ENCODE data around the gene HACD3. TPM values are rescaled to one million over a fixed set of nuclear protein-coding genes. Genes with fewer than 3 reads are reported as not detected.
A peak's percentile ranks its signal among the peaks of the same experiment; 100 is the strongest.

Gene HACD3
- polyA plus RNA-seq, 2 of the 4 experiments (the other 2 are of a cell fraction), result 151 to 212 TPM

GRCh38 chr15:65610871-65611718 is 80.8 kb downstream of the HACD3 start, which contains the start of gene INTS14:
Gene INTS14, minus strand, starts transcription at chr15:65611131. Its CDS starts 3,751 bp downstream, at chr15:65607380.
- peak within 1 kb of the TSS; percentile 83 for H3K4me3 ChIP-seq
- ChIA-PET CTCF (interaction anchor here (0.6 to 5.6 kb wide), 41 partner anchors 8 to 1614 kb away, joined by 3 to 43 read pairs (median 4); partner anchors contain the start of genes DENND4A, RAB11A and SLC24A1), POLR2A (interaction anchor here (0.5 to 3.3 kb wide), 34 partner anchors 9 to 470 kb away, joined by 3 to 62 read pairs (median 5); partner anchors contain the start of genes DENND4A, HACD3, RAB11A and RNU5B-1)
- H3K27ac ChIP-seq, result peak within 1 kb of the TSS; percentile 93 to 94
- peaks cover 18% of the 10 kb centered on the region for H3K4me1 ChIP-seq
- H3K4me2 ChIP-seq, result peak within 1 kb of the TSS; percentile 94
- H3K9me3 ChIP-seq, result no peaks in the 10 kb centered on the region
- WGBS (ENCODE audit: missing lambda C conversion rate), result 2% methylated on average over 51 of the region's 64 CpGs
- DNase-seq (ENCODE audit: low read depth in 1 of 2, low spot score in 1 of 2) (peak; percentile 97 to 99), FAIRE-seq (no peak), ATAC-seq (peak; percentile 97 to 99)
- TF ChIP-seq RNF2 (IDR thresholded peaks at IDR 0.05; ENCODE audit: borderline replicate concordance, low read depth), result no peak
- peak; percentile 86 for TF ChIP-seq POLR2A (IDR thresholded peaks at IDR 0.05; ENCODE audit: low read length)
- peak; percentile 85; the same call in 2 of the 3 replicates for TF ChIP-seq BCL3 (IDR thresholded peaks at IDR 0.05)
- TF ChIP-seq NPAS2 (CRISPR knock-in tag; IDR thresholded peaks at IDR 0.05; ENCODE audit: borderline replicate concordance), result no peak
- no peak; the same call in 1 of the 2 replicates for TF ChIP-seq HOXB5 (CRISPR knock-in tag; IDR thresholded peaks at IDR 0.05)
- TF ChIP-seq HES2 (IDR thresholded peaks at IDR 0.05), result no peak
- TF ChIP-seq RFX5 (IDR thresholded peaks at IDR 0.05), result 0 out of 2 replicates have a peak, but pooled peaks have one; percentile 22
- peak; percentile 93 for TF ChIP-seq MYC (IDR thresholded peaks at IDR 0.05; ENCODE audit: borderline replicate concordance, low read length)
- TF ChIP-seq TFCP2L1 (CRISPR knock-in tag; IDR thresholded peaks at IDR 0.05), result 0 out of 2 replicates have a peak, but pooled peaks have one; percentile 37
- no peak for TF ChIP-seq EHF (CRISPR knock-in tag; IDR thresholded peaks at IDR 0.05)
- TF ChIP-seq ATOH8 (CRISPR knock-in tag; IDR thresholded peaks at IDR 0.05; ENCODE audit: low read depth), result no peak
- no peak for TF ChIP-seq NR3C1 (IDR thresholded peaks at IDR 0.05)
- TF ChIP-seq E2F6 (IDR thresholded peaks at IDR 0.05; ENCODE audit: borderline replicate concordance, low read depth), result peak; percentile 89
- peak; percentile 98 for TF ChIP-seq MAX (IDR thresholded peaks at IDR 0.05)
- TF ChIP-seq CBX2 (IDR thresholded peaks at IDR 0.05; ENCODE audit: borderline replicate concordance, low read depth), result no peak
- no peak for TF ChIP-seq FOXS1 (CRISPR knock-in tag; IDR thresholded peaks at IDR 0.05)
- TF ChIP-seq HDAC2 (IDR thresholded peaks at IDR 0.05), result 0 out of 2 replicates have a peak, but pooled peaks have one; percentile 25
- no peak for TF ChIP-seq RARB (CRISPR knock-in tag; IDR thresholded peaks at IDR 0.05)
- TF ChIP-seq BHLHE40 (IDR thresholded peaks at IDR 0.05; ENCODE audit: low read depth, low read length), result no peak
- TF ChIP-seq ESRRA (IDR thresholded peaks at IDR 0.05; ENCODE audit: borderline replicate concordance, low read length), result 0 out of 2 replicates have a peak, but pooled peaks have one; percentile 45
- TF ChIP-seq POLR2AphosphoS2 (conservative IDR thresholded peaks at IDR 0.05; ENCODE audit: low read length), result no peak
- TF ChIP-seq HEYL (CRISPR knock-in tag; IDR thresholded peaks at IDR 0.05), result no peak
- no peak for TF ChIP-seq JUNB (IDR thresholded peaks at IDR 0.05)
- TF ChIP-seq CHD4 (IDR thresholded peaks at IDR 0.05; ENCODE audit: borderline replicate concordance), result no peak
- no peak for TF ChIP-seq ZFP36 (IDR thresholded peaks at IDR 0.05; ENCODE audit: borderline replicate concordance, partially characterized antibody)
- no peak for TF ChIP-seq EHMT2 (IDR thresholded peaks at IDR 0.05; ENCODE audit: low read depth)
- TF ChIP-seq PBX3 (IDR thresholded peaks at IDR 0.05), result peak; percentile 58; the same call in 1 of the 2 replicates
- TF ChIP-seq ZSCAN20 (CRISPR knock-in tag; IDR thresholded peaks at IDR 0.05), result no peak
- no peak for TF ChIP-seq FOSL2 (IDR thresholded peaks at IDR 0.05)
- TF ChIP-seq FOSL2 (CRISPR knock-in tag; IDR thresholded peaks at IDR 0.05), result no peak; the same call in 1 of the 2 replicates
- peak; percentile 98 for TF ChIP-seq PHF8 (IDR thresholded peaks at IDR 0.05; ENCODE audit: borderline replicate concordance, low read depth)
- TF ChIP-seq NFE2L2 (conservative IDR thresholded peaks at IDR 0.05; ENCODE audit: low read length), result no peak
- TF ChIP-seq CBX8 (IDR thresholded peaks at IDR 0.05), result no peak
- TF ChIP-seq GATA3 (IDR thresholded peaks at IDR 0.05; ENCODE audit: borderline replicate concordance), result peak; percentile 61
- no peak for TF ChIP-seq FOSB (CRISPR knock-in tag; IDR thresholded peaks at IDR 0.05)
- TF ChIP-seq MAFK (IDR thresholded peaks at IDR 0.05; ENCODE audit: partially characterized antibody), result no peak
- 0 out of 2 replicates have a peak, but pooled peaks have one; percentile 5 for TF ChIP-seq ELK1 (IDR thresholded peaks at IDR 0.05; ENCODE audit: low read depth, low read length)
